A549 (cell line): Measurements from ENCODE around the gene PFKM.

Experiments used
- EP300 ChIP-seq, 2 experiments: fragments of >200 bp; sonication (Bioruptor Twin); formaldehyde crosslinking; IDR thresholded peaks; 2 replicates in 1 of 2; 3 replicates in 1 of 2; pipeline ENCODE4 v1.6.1; 2016 to 2017
- JUN ChIP-seq, 2 experiments: fragments of >200 bp; sonication (Bioruptor Twin); formaldehyde crosslinking; IDR thresholded peaks; 2 replicates in 1 of 2; 3 replicates in 1 of 2; pipeline ENCODE4 v1.6.1; 2016 to 2017
- MAZ ChIP-seq: fragments of 150-350 bp; IDR thresholded peaks from 2 replicates; pipeline ENCODE4 v1.6.1; 2014; ENCODE audit warnings: antibody characterized with exemption, low read depth, low read length, borderline replicate concordance
- POLR2A ChIP-seq: IDR thresholded peaks from 2 replicates; pipeline ENCODE4 v1.6.1; 2012; ENCODE audit warnings: mild to moderate bottlenecking, low read length
- RAD21 ChIP-seq, 2 experiments: fragments of >200 bp in 1 of 2; sonication (Bioruptor Twin) in 1 of 2; formaldehyde crosslinking in 1 of 2; IDR thresholded peaks in 1 of 2; conservative IDR thresholded peaks in 1 of 2; 2 replicates in 1 of 2; 3 replicates in 1 of 2; pipeline ENCODE4 v1.6.1; 2012 to 2018; ENCODE audit warnings: inconsistent platforms in 1 of 2
- SMC3 ChIP-seq: fragments of >200 bp; sonication (Bioruptor Twin); formaldehyde crosslinking; IDR thresholded peaks from 3 replicates; pipeline ENCODE4 v1.6.1; 2018; ENCODE audit warnings: inconsistent platforms
- TF ChIP-seq, protein P1 (sequence below): fragments of >200 bp; sonication (Bioruptor Twin); formaldehyde crosslinking; IDR thresholded peaks from 3 replicates; pipeline ENCODE4 v1.5.1; 2016

DNA sequence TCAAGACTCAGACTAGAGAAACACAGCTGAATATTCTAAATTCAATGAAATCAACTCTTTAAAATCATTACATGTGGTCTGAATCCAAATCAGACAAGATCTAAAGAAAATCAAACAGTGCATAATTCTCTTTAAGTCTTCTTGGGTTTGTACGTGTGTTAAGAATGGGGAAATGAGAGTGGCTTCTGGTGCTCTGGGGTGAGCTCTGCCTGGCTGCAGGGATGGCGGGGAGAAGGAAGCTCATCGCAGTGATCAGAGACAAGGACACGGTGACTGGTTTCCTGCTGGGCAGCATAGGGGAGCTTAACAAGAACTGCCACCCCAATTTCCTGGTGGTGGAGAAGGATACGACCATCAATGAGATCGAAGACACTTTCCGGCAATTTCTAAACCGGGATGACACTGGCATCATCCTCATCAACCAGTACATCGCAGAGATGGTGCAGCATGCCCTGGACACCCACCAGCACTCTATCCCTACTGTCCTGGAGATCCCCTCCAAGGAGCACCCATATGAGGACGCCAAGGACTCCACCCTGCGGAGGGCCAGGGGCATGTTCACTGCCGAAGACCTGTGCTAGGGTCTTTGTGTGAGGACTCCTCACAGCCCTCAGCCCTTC lies 34.2 kb upstream of the PFKM start:
- TF ChIP-seq JUN (IDR thresholded peaks at IDR 0.05) = no peak
- TF ChIP-seq, protein P1, sequence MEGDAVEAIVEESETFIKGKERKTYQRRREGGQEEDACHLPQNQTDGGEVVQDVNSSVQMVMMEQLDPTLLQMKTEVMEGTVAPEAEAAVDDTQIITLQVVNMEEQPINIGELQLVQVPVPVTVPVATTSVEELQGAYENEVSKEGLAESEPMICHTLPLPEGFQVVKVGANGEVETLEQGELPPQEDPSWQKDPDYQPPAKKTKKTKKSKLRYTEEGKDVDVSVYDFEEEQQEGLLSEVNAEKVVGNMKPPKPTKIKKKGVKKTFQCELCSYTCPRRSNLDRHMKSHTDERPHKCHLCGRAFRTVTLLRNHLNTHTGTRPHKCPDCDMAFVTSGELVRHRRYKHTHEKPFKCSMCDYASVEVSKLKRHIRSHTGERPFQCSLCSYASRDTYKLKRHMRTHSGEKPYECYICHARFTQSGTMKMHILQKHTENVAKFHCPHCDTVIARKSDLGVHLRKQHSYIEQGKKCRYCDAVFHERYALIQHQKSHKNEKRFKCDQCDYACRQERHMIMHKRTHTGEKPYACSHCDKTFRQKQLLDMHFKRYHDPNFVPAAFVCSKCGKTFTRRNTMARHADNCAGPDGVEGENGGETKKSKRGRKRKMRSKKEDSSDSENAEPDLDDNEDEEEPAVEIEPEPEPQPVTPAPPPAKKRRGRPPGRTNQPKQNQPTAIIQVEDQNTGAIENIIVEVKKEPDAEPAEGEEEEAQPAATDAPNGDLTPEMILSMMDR = no peak
- TF ChIP-seq RAD21 (conservative IDR thresholded peaks at IDR 0.05 in 1 of 2, IDR thresholded peaks at IDR 0.05 in 1 of 2) = no peak
- TF ChIP-seq MAZ = no peak
- TF ChIP-seq EP300 (IDR thresholded peaks at IDR 0.05) = no peak
- no peak for TF ChIP-seq POLR2A
- TF ChIP-seq SMC3 = no peak
